Kidney (tissue), 14 donors: ENCODE measurements around the gene NDUFB4. TPM values are rescaled to one million over a fixed set of nuclear protein-coding genes. Genes with fewer than 3 reads are reported as not detected.

Source experiments
- DNase-seq, 5 donors: peaks; one replicate each; pipeline ENCODE4 v3.0.0-alpha.2; 2013 to 2020
- FAIRE-seq: peaks from 2 replicates; lab custom pipeline; 2012; peaks lifted over from hg19 to GRCh38; lab: Jason Lieb, UNC
- H3K27ac ChIP-seq, 2 donors: one replicate each; pipeline ENCODE4 v1.7.0; 2013; ENCODE audit warnings: low read depth in 2 of 2, low read length in 2 of 2, inconsistent platforms in 1 of 2
- H3K27me3 ChIP-seq: one replicate; pipeline ENCODE4 v1.7.1; 2013; ENCODE audit warnings: low read length, inconsistent platforms; ENCODE audit not compliant: control insufficient read depth, insufficient read depth
- H3K36me3 ChIP-seq, 3 donors: one replicate each; pipeline versions ENCODE4 v1.7.0 to v1.7.1; 2013; ENCODE audit warnings: low read length in 3 of 3, control low read depth in 1 of 3, inconsistent platforms in 1 of 3; ENCODE audit not compliant: insufficient read depth in 3 of 3, control insufficient read depth in 2 of 3
- H3K4me1 ChIP-seq, 3 donors: one replicate each; pipeline versions ENCODE4 v1.7.0 to v1.7.1; 2013; ENCODE audit warnings: low read length in 3 of 3, inconsistent platforms in 1 of 3, low read depth in 1 of 3; ENCODE audit not compliant: control insufficient read depth in 2 of 3, insufficient read depth in 2 of 3
- H3K4me3 ChIP-seq, 3 donors: one replicate each; pipeline versions ENCODE4 v1.7.0 to v1.8.1; 2013; ENCODE audit warnings: low read length in 3 of 3, control low read depth in 1 of 3, inconsistent platforms in 1 of 3
- H3K9ac ChIP-seq, 3 donors: one replicate each; pipeline versions ENCODE4 v1.7.0 to v1.7.1; 2013; ENCODE audit warnings: low read length in 3 of 3, control low read depth in 1 of 3, inconsistent platforms in 1 of 3
- H3K9me3 ChIP-seq, 3 donors: one replicate each; pipeline versions ENCODE4 v1.7.0 to v1.7.1; 2013; ENCODE audit warnings: low read length in 3 of 3, control low read depth in 1 of 3, inconsistent platforms in 1 of 3; ENCODE audit not compliant: control insufficient read depth in 2 of 3, insufficient read depth in 1 of 3
- intact Hi-C: fragments of 100-400 bp; cut with DNase I; formaldehyde crosslinking; loops from one replicate; pipeline ENCODE4 v1.11.1; 2022
- polyA plus RNA-seq: library from polyadenylated mRNA; stranded (reverse); fragments of 350-450 nt; fragmentation: Illumina TruSeq; extraction: RNeasy Lipid Tissue Mini Kit (QIAGEN cat#74804); gene quantifications from one replicate; pipeline ENCODE4 v1.2.3, GENCODE V29; 2014; ENCODE audit warnings: low read depth, low replicate concordance; ENCODE audit not compliant: insufficient read depth
- total RNA-seq: library from RNA; stranded (reverse); fragmentation: NEBNext Ultra II Directional; extraction: Animal tissue kit (Norgen Biotek cat#: 25700); gene quantifications from one replicate; pipeline ENCODE4 v1.2.1, GENCODE V29; 2021
- TF ChIP-seq, protein P1 (sequence below): IDR thresholded peaks from 3 replicates; pipeline ENCODE4 v1.5.1; 2012; ENCODE audit warnings: mild to moderate bottlenecking, moderate library complexity, borderline replicate concordance; ENCODE audit not compliant: insufficient read depth; ENCODE audit errors: extremely low read depth
- donor health status: control.
- donor health status: control.
- donor health status: control.
- donor health status: control.
- donor health status: control.
- donor health status: DM: yes; HTN: yes; CAD: no.
- donor health status: Normal renal cell carcinoma (clear cell type).

NDUFB4 gene
- total and polyA plus RNA-seq, 2 donors from 2014 or later, result 109 to 457 TPM

DNA sequence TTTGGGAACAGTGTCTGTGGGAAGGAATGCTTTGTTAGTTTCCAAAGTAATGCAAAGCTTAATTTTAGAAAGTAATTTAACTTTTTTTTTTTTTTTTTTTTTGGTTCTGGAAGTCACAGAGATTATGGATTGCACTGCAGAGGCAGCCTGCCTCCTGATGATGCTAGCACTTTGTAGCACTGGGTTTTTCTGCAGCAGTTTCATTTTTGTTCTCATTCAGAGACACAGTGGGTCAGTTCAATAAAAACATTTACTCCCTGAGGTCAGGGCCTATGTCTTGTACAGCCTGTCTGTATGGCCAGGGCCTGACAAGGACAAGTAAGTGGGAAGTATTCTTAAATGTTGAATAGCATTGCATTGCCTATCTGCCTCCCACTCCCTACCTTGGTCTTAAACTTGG, 39.0 kb upstream of the NDUFB4 start:
- H3K36me3 ChIP-seq, result no peaks in the 10 kb centered on the region
- H3K4me3 ChIP-seq, result no peak overlapping the region
- no peaks in the 10 kb centered on the region for H3K27me3 ChIP-seq
- FAIRE-seq (no peak), DNase-seq (no peak)
- intact Hi-C loops, result no loop called here
- TF ChIP-seq, protein P1, sequence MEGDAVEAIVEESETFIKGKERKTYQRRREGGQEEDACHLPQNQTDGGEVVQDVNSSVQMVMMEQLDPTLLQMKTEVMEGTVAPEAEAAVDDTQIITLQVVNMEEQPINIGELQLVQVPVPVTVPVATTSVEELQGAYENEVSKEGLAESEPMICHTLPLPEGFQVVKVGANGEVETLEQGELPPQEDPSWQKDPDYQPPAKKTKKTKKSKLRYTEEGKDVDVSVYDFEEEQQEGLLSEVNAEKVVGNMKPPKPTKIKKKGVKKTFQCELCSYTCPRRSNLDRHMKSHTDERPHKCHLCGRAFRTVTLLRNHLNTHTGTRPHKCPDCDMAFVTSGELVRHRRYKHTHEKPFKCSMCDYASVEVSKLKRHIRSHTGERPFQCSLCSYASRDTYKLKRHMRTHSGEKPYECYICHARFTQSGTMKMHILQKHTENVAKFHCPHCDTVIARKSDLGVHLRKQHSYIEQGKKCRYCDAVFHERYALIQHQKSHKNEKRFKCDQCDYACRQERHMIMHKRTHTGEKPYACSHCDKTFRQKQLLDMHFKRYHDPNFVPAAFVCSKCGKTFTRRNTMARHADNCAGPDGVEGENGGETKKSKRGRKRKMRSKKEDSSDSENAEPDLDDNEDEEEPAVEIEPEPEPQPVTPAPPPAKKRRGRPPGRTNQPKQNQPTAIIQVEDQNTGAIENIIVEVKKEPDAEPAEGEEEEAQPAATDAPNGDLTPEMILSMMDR, result no peak
- no peak overlapping the region for H3K27ac ChIP-seq
- no peaks in the 10 kb centered on the region for H3K9me3 ChIP-seq
- H3K9ac ChIP-seq, result no peak overlapping the region
- peaks cover 0 to 10% (median 0%) of the 10 kb centered on the region in 3 donors for H3K4me1 ChIP-seq

DNA sequence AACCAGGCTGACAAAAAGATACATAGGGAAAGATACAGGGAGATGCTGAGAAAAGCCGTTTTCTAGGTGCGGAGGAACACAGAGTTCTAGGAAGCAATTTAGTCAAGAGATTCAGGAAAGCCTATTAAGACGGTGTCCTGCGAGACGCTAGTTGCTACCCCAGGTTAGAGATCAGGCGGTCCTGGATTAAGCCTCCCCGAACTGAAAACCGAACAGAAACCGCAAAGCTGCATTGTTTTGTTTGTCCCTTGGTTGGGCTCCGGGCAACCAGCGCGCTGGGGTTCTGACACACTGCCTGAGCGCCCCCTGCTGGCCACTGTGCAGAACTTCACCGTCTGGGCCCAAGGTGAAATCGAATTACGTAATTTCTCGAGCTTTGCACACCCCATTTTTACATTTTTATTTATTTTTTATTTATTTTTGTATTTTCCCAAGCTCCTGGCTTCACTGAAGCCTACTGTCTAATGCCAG, 37.3 kb upstream of the NDUFB4 start:
- Histone ChIP-seq H3K4me3 (peak overlapping the region; percentile 78 to 95 (median 93)), H3K27ac (peak overlapping the region; percentile 64 to 74), H3K4me1 (peaks cover 0 to 10% (median 0%) of the 10 kb centered on the region in 3 donors), H3K36me3 (no peaks in the 10 kb centered on the region), H3K27me3 (no peaks in the 10 kb centered on the region), H3K9me3 (no peaks in the 10 kb centered on the region), H3K9ac (peak overlapping the region; percentile 83 to 95 (median 93))
- intact Hi-C loops, result no loop called here
- TF ChIP-seq, protein P1, result peak; percentile 99
- DNase-seq (peak; percentile 93 to 96 (median 95)), FAIRE-seq (no peak)

DNA sequence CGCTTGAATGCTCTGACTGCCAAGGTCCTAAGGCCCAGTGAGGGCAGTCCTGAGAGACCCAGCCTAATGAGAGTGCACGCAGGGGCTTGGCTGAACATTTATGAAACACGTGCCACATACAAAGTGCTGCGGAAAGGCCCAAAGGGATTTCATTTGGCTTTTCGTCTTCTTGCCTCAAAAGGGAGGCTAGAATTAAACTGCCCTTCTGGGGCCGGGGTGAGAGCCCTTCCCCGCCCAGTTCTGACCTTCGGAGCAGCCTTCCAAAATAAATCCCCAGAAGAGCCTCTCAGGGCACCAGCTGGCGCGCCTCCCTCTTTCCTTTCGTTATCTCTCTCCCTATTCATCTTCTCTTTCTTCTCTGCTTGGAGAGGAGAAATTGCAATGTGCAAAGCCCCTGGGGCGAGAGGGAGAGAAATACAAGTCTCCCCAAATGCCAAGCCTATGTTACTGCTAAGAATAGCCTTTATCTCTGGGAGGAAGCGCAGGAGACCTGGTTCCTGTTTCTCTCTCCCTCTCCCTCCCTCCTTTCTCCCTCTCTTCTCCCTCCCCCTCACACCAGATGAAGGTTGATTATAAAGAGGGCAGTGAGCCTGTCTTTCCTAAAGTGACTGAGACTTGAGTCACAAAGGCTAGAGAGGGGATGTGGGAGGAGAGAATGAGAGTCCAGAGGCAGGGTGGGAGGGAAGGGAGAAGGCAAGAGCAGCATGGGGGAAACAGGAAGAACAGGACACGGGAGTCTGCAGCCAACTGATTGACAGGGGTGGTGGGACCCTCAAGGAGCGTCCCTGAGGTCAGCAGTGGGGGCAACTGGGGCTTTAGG, 36.7 kb upstream of the NDUFB4 start:
- peaks cover 0 to 10% (median 0%) of the 10 kb centered on the region in 3 donors for H3K4me1 ChIP-seq
- H3K4me3 ChIP-seq, result peak overlapping the region; percentile 19 to 53 (median 45)
- no peaks in the 10 kb centered on the region for H3K9me3 ChIP-seq
- peak overlapping the region; percentile 64 to 74 for H3K27ac ChIP-seq
- H3K27me3 ChIP-seq, result no peaks in the 10 kb centered on the region
- FAIRE-seq (no peak), DNase-seq (peak; percentile 34 to 89 (median 76))
- TF ChIP-seq, protein P1, result no peak
- peak overlapping the region; percentile 5 to 59 (median 51) for H3K9ac ChIP-seq
- intact Hi-C loops, result loop anchor here (2.0 to 5.0 kb wide), 2 partner anchors 238 to 311 kb away; no protein-coding TSS in a partner anchor
- H3K36me3 ChIP-seq, result no peaks in the 10 kb centered on the region
